ENCODE measurements around the gene MGLL. TPM values are rescaled to one million over a fixed set of nuclear protein-coding genes. Genes with fewer than 3 reads are reported as not detected.

MGLL gene
- total and polyA plus RNA-seq, 7 donors = 24.7 to 220 (median 46.8) TPM

DNA sequence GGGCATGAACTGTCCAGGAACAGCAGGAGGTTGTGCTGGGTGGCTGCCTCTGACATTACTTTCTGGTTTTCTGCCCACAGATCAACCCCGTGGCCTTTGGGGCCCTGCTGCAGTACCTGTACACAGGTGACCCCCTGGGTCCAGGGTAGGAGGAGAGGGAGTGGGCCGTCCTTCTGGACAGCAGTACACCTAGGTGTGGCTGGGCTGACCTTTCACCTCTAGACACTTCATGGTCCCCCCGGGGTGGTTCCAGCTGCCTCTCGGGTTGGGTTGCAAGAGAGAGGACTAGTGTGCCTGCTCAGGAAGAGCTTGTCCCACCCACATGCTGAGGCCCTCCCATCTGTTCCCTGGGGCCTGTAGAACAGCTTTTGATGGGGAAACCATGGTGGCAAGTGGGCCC is 145.9 kb downstream of the MGLL start:
- peak; percentile 50 for DNase-seq
- H3K4me3 ChIP-seq = no peak overlapping the region
- H3K9me3 ChIP-seq = no peaks in the 10 kb centered on the region
- no peaks in the 10 kb centered on the region for H3K27me3 ChIP-seq
- H3K27ac ChIP-seq = no peak overlapping the region
- intact Hi-C loops (cut with DNase I) = no loop called here
- H3K4me1 ChIP-seq = peaks cover 0 to 32% (median 27%) of the 10 kb centered on the region in 4 donors
- 53 to 83% methylated on average over 4 of the region's 4 CpGs for WGBS, 2 donors
- peaks cover 9 to 58% (median 18%) of the 10 kb centered on the region in 4 donors for H3K36me3 ChIP-seq
- TF ChIP-seq POLR2AphosphoS5 (IDR thresholded peaks at IDR 0.05) = no peak
- no peak for TF ChIP-seq EP300 (IDR thresholded peaks at IDR 0.05)
- TF ChIP-seq POLR2A (IDR thresholded peaks at IDR 0.05) = no peak
- no peak for TF ChIP-seq CTCF (IDR thresholded peaks at IDR 0.05)

- peaks cover 9 to 58% (median 18%) of the 10 kb centered on the region in 4 donors for H3K36me3 ChIP-seq
These were observed 146.5 kb downstream of the MGLL start for GRCh38 chr3:127675651-127676391.

GRCh38 chr3:127674790-127675189 is 147.5 kb downstream of the MGLL start:
- Histone ChIP-seq H3K27ac (no peak overlapping the region), H3K36me3 (peaks cover 9 to 51% (median 18%) of the 10 kb centered on the region in 4 donors), H3K27me3 (no peaks in the 10 kb centered on the region), H3K9me3 (no peaks in the 10 kb centered on the region), H3K4me3 (no peak overlapping the region), H3K4me1 (peaks cover 0 to 34% (median 27%) of the 10 kb centered on the region in 4 donors)
- intact Hi-C loops (cut with DNase I) = loop anchor here (5.0 kb wide), 3 partner anchors 77 to 378 kb away; partner anchors contain the start of genes MCM2, MGLL and SEC61A1
- WGBS, 2 donors = 86 to 92% methylated on average over 8 of the region's 8 CpGs
- no peak for TF ChIP-seq POLR2AphosphoS5 (IDR thresholded peaks at IDR 0.05)
- no peak for TF ChIP-seq POLR2A (IDR thresholded peaks at IDR 0.05)
- no peak for TF ChIP-seq EP300 (IDR thresholded peaks at IDR 0.05)
- TF ChIP-seq CTCF (IDR thresholded peaks at IDR 0.05) = no peak
- peak; percentile 44 for DNase-seq

More at GRCh38 chr3:127675651-127676391, 146.5 kb downstream of the MGLL start:
- Histone ChIP-seq H3K4me3 (no peak overlapping the region), H3K27ac (no peak overlapping the region), H3K9me3 (no peaks in the 10 kb centered on the region), H3K27me3 (no peaks in the 10 kb centered on the region), H3K4me1 (peaks cover 0 to 34% (median 27%) of the 10 kb centered on the region in 4 donors)
- WGBS, 2 donors = 87 to 90% methylated on average over 29 of the region's 29 CpGs
- TF ChIP-seq EP300 (IDR thresholded peaks at IDR 0.05) = no peak
- intact Hi-C loops (cut with DNase I) = no loop called here
- peak; percentile 57 for DNase-seq

GRCh38 chr3:127674101-127674721 is 148.1 kb downstream of the MGLL start:
- DNase-seq = peak; percentile 48
- Histone ChIP-seq H3K4me3 (peak overlapping the region; percentile 81 to 100 (median 90)), H3K9me3 (no peaks in the 10 kb centered on the region), H3K27me3 (no peaks in the 10 kb centered on the region), H3K36me3 (peaks cover 9 to 45% (median 18%) of the 10 kb centered on the region in 4 donors), H3K4me1 (peaks cover 0 to 34% (median 27%) of the 10 kb centered on the region in 4 donors), H3K27ac (peak overlapping the region; percentile 89 to 93 (median 92))
- intact Hi-C loops (cut with DNase I) = loop anchor here (5.0 kb wide), 3 partner anchors 77 to 378 kb away; partner anchors contain the start of genes MCM2, MGLL and SEC61A1
- TF ChIP-seq POLR2AphosphoS5 (IDR thresholded peaks at IDR 0.05) (no peak), CTCF (IDR thresholded peaks at IDR 0.05) (no peak), EP300 (IDR thresholded peaks at IDR 0.05) (no peak), POLR2A (IDR thresholded peaks at IDR 0.05) (no peak)
- WGBS, 2 donors = 81 to 83% methylated on average over 17 of the region's 17 CpGs
